Naive B cell (primary cell): ENCODE measurements around the gene CHCHD6. TPM values are rescaled to one million over a fixed set of nuclear protein-coding genes. Genes with fewer than 3 reads are reported as not detected.
"Not testable (repeated sequence)": the region's sequence is repeated elsewhere in the genome, so short reads cannot be mapped to it uniquely, and the experiment has no call there.

Experiments used
- ATAC-seq, 2 donors: fragments of 150-1000 bp; cut with Tn5 transposase; 2 replicates each; pipeline ENCODE4 v1.10.0; 2021; ENCODE audit warnings: low read depth in 2 of 2, mild to moderate bottlenecking in 2 of 2, moderate library complexity in 2 of 2
- DNase-seq: peaks from one replicate; pipeline ENCODE4 v3.0.0; 2022
- H3K27ac Mint-ChIP-seq, 6 donors: one replicate each; pipeline ENCODE4 v1.8.0; 2020 to 2022; ENCODE audit warnings: mild to moderate bottlenecking in 6 of 6, mixed read lengths in 6 of 6, moderate library complexity in 5 of 6, inconsistent platforms in 2 of 6
- H3K27me3 Mint-ChIP-seq, 3 donors: one replicate each; pipeline ENCODE4 v1.8.0; 2021 to 2022; ENCODE audit warnings: mixed read lengths in 3 of 3, mild to moderate bottlenecking in 1 of 3
- H3K36me3 Mint-ChIP-seq, 2 donors: one replicate each; pipeline ENCODE4 v1.8.0; 2020 to 2022; ENCODE audit warnings: mixed read lengths in 2 of 2, inconsistent platforms in 1 of 2, mild to moderate bottlenecking in 1 of 2
- H3K4me1 Mint-ChIP-seq, 3 donors: one replicate each; pipeline ENCODE4 v1.8.0; 2020 to 2022; ENCODE audit warnings: mixed read lengths in 3 of 3, inconsistent platforms in 1 of 3, mild to moderate bottlenecking in 1 of 3, moderate library complexity in 1 of 3
- H3K4me3 Mint-ChIP-seq, 8 donors: one replicate each; pipeline ENCODE4 v1.8.0; 2020 to 2022; ENCODE audit warnings: mild to moderate bottlenecking in 8 of 8, mixed read lengths in 8 of 8, moderate library complexity in 8 of 8, inconsistent platforms in 2 of 8
- H3K9me3 Mint-ChIP-seq, 7 donors: one replicate each; pipeline ENCODE4 v1.8.0; 2020 to 2022; ENCODE audit warnings: mixed read lengths in 7 of 7, mild to moderate bottlenecking in 5 of 7, inconsistent platforms in 2 of 7, moderate library complexity in 1 of 7
- polyA plus RNA-seq, 6 donors: library from polyadenylated mRNA; unstranded; fragments of 300-500 nt; fragmentation: Illumina TruSeq; gene quantifications; one replicate each; pipeline ENCODE4 v1.2.3, GENCODE V29; 2021; ENCODE audit warnings: low read depth in 6 of 6

Gene CHCHD6
- polyA plus RNA-seq, 6 donors from 2014 or later: 8.7 to 16.3 (median 11.1) TPM

DNA sequence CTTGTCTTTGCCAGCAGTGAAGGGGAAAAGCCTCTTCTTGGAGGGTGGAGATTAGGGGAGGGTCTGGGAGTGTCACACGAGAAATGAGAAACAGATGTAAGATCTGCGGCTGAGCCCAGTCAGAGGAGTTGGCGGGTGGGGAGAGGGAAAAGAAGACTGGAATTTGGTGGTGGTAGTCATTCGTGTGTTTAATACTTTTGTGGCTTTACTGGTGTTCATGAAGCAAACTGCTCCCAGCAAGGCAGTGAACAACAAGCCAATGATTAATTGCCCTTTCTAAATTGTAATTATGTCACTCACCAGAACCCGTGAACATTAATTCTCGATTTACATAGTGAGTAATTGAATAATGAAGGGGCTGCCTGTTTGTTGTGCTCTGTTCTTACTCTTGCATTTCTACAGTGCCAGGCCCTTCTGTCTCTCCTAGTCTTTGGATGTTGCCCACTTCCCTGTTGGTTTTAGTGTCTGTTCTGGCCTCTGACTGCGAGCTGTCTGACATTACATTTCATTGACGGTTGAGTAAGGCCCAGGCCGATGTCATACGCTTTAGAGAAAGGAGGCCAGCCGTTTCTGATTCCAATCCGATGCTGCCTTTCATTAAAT lies 78.0 kb downstream of the CHCHD6 start:
- ATAC-seq: no peak
- no peaks in the 10 kb centered on the region for H3K36me3 Mint-ChIP-seq
- peak overlapping the region in 2 of 6 donors; percentile 26 to 29 for H3K27ac Mint-ChIP-seq

DNA sequence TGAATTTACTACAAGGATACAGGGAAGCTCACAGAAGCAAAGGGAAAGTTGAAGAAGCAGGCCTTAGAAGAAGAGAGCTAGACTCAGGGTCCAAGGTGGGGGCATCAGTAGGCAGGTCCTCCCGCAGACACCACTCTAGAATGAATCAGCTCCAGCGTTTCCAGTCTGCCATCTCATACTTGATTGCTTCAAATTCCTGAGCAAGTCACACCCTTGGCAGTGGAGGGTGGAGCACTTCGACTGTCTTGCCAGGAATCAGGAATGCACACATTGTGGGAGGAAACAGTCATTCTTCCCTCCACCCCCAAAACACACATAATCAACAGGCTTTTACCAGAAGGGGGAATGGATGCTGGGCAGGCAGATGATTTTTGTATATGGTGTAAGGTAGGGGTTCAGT lies 78.5 kb downstream of the CHCHD6 start:
- H3K27me3 Mint-ChIP-seq: no peaks in the 10 kb centered on the region
- peaks cover 0 to 5% (median 1%) of the 10 kb centered on the region in 7 donors for H3K9me3 Mint-ChIP-seq
- no peaks in the 10 kb centered on the region for H3K36me3 Mint-ChIP-seq
- ATAC-seq (no peak), DNase-seq (no peak)
- H3K27ac Mint-ChIP-seq: peak overlapping the region in 1 of 6 donors; percentile 29
- no peak overlapping the region for H3K4me3 Mint-ChIP-seq
- H3K4me1 Mint-ChIP-seq: peaks cover 25 to 32% (median 27%) of the 10 kb centered on the region in 3 donors

More for the DNA sequence above, 78.0 kb downstream of the CHCHD6 start:
- Mint-ChIP-seq H3K4me3 (no peak overlapping the region), H3K27me3 (no peaks in the 10 kb centered on the region), H3K9me3 (peaks cover 0 to 5% (median 1%) of the 10 kb centered on the region in 7 donors), H3K4me1 (peaks cover 31 to 37% (median 33%) of the 10 kb centered on the region in 3 donors)
- DNase-seq: no peak

DNA sequence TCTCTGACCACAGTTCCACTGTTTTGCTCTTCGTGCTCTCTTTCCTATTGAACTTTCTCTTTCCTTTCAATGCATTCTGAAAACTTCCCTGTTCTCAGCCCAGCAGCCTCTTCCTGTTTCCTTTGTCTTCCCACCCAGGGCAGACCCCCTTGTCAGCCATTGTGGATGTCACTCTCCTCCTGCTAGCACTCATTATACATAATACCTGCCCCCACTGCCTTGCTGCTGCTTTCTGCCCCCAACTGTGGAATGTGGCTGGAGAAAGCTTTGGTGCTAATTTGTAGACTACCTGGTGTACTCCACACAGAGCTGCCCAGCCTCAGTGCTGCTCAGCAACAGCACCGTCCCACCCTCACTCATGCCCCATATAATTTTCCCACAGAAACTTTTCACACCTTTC lies 80.2 kb downstream of the CHCHD6 start:
- Mint-ChIP-seq H3K27me3 (no peaks in the 10 kb centered on the region), H3K9me3 (peaks cover 0 to 7% (median 1%) of the 10 kb centered on the region in 7 donors), H3K4me1 (peaks cover 20 to 27% (median 22%) of the 10 kb centered on the region in 3 donors), H3K36me3 (peaks cover 0 to 7% of the 10 kb centered on the region in 2 donors), H3K4me3 (peak overlapping the region in 1 of 8 donors; percentile 33), H3K27ac (peak overlapping the region in 2 of 6 donors; percentile 12 to 71)
- DNase-seq (no peak), ATAC-seq (no peak)

DNA sequence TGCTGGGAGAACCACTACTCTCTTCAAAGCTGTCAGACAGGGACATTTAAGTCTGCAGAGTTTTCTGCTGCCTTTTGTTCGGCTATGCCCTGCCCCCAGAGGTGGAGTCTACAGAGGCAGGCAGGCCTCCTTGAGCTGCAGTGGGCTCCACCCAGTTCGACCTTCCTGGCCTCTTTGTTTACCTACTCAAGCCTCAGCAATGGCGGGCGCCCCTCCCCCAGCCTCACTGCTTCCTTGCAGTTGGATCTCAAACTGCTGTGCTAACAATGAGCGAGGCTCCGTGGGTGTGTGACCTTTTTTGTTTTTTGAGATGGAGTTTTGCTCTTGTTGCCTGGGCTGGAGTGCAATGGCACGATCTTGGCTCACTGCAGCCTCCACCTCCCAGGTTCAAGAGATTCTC lies 87.3 kb downstream of the CHCHD6 start:
- H3K4me3 Mint-ChIP-seq, H3K4me1 Mint-ChIP-seq, H3K27me3 Mint-ChIP-seq, DNase-seq, ATAC-seq, H3K27ac Mint-ChIP-seq: not testable (repeated sequence)
- peaks cover 17 to 24% of the 10 kb centered on the region in 2 donors for H3K36me3 Mint-ChIP-seq
- peaks cover 10 to 35% (median 28%) of the 10 kb centered on the region in 7 donors for H3K9me3 Mint-ChIP-seq

DNA sequence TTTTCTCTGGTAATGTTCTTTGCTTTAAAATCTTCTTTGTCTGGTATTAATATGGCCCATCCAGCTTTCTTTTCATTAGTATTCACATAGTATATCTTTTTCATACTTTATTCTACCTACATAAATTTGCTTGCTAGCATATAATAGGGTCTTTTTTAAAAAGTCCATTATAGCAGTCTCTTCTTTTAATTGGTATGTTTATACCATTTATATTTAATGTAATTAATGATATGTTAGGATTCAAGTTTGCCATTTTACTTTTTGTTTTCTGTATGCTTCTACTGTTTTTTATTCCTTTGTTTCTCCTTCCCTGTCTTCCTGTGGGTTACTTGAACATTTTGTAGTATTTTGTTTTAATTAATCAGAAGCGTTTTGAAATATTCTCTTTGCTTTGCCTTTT lies 89.0 kb downstream of the CHCHD6 start:
- Mint-ChIP-seq H3K4me3 (no peak overlapping the region), H3K27me3 (no peaks in the 10 kb centered on the region), H3K36me3 (peaks cover 23 to 24% of the 10 kb centered on the region in 2 donors), H3K9me3 (peaks cover 10 to 35% (median 28%) of the 10 kb centered on the region in 7 donors), H3K27ac (no peak overlapping the region), H3K4me1 (no peaks in the 10 kb centered on the region)
- DNase-seq: no peak
- no peak for ATAC-seq

DNA sequence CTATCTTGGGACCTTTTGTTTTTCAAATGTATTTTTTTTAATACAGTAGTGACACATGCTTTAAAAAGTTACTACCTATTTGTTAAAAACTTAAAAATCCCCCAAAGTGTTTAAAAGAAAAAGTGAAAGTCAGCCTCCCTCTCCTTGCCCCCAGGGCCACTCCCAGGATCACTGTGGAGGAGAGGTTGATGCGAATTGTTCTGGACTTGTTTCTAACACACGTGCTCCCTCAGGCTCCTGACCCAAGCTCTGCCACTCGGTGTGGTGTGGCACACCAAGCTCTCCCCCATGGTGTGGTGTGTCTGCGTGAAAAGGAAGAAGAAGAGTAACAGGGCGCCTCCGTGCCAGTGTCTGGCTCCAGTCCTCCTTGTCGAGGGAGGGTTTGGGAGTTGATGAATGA lies 93.5 kb downstream of the CHCHD6 start:
- no peaks in the 10 kb centered on the region for H3K27me3 Mint-ChIP-seq
- ATAC-seq: no peak
- H3K27ac Mint-ChIP-seq: peak overlapping the region in 1 of 6 donors; percentile 40
- no peak overlapping the region for H3K4me3 Mint-ChIP-seq
- peaks cover 19 to 43% of the 10 kb centered on the region in 2 donors for H3K36me3 Mint-ChIP-seq
- H3K4me1 Mint-ChIP-seq: peaks cover 0 to 4% (median 0%) of the 10 kb centered on the region in 3 donors
- H3K9me3 Mint-ChIP-seq: peaks cover 11 to 26% (median 20%) of the 10 kb centered on the region in 7 donors
- no peak for DNase-seq

DNA sequence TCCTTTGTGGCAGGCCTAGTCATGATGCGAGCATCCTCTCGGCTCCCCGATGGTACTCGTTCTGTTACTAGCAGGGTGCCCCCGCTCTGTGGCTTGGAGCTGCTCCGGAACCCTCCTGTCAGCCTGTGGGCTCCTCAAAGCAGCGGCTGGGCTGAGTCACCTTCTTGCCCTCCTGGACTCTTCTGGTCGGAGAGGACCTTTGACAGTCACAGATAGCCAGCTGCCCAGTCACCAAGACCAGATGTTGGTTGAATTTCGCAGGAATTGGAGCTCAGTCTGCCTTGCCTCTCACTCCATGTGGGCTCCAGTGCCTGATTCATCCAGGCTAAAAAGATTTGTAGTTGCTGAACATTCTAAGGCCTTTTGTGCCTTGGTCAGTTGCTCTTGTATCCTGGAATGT lies 94.5 kb downstream of the CHCHD6 start:
- peaks cover 0 to 4% (median 0%) of the 10 kb centered on the region in 3 donors for H3K4me1 Mint-ChIP-seq

DNA sequence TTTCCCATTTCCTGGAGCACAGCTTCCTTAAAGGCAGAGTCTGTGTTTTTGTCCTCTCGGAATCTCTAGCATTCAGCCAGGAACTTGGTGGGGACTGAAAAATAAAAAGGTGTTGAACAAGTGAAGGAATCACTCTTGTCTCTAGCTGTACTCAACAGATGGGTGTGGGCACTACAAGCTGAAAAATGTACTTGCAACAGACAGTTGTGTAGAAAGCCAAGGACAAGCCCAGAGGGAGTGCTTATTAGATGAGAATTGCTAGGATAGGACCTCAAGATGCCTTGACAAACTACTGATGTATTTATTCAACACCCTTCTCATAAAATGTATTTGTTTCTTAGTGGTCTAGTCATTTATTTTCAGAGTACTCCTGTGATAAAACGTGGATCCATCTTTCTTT lies 95.1 kb downstream of the CHCHD6 start:
- Mint-ChIP-seq H3K36me3 (peaks cover 6 to 29% of the 10 kb centered on the region in 2 donors), H3K9me3 (peaks cover 4 to 12% (median 11%) of the 10 kb centered on the region in 7 donors), H3K27ac (no peak overlapping the region), H3K4me1 (peaks cover 0 to 4% (median 0%) of the 10 kb centered on the region in 3 donors), H3K4me3 (no peak overlapping the region), H3K27me3 (no peaks in the 10 kb centered on the region)
- DNase-seq (no peak), ATAC-seq (no peak)

More for the DNA sequence above, 94.5 kb downstream of the CHCHD6 start:
- H3K27me3 Mint-ChIP-seq: no peaks in the 10 kb centered on the region
- peaks cover 6 to 17% (median 14%) of the 10 kb centered on the region in 7 donors for H3K9me3 Mint-ChIP-seq
- peaks cover 9 to 34% of the 10 kb centered on the region in 2 donors for H3K36me3 Mint-ChIP-seq
- no peak overlapping the region for H3K27ac Mint-ChIP-seq
- no peak for ATAC-seq
- no peak overlapping the region for H3K4me3 Mint-ChIP-seq
- DNase-seq: no peak

DNA sequence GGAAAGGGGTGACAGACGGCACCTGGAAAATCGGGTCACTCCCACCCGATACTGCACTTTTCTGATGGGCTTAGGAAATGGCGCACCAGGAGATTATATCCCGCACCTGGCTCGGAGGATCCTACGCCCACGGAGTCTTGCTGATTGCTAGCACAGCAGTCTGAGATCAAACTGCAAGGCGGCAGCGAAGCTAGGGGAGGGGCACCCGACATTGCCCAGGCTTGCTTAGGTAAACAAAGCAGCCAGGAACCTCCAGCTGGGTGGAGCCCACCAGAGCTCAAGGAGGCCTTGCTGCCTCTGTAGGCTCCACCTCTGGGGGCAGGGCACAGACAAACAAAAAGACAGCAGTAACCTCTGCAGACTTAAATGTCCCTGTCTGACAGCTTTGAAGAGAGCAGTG lies 97.3 kb downstream of the CHCHD6 start:
- DNase-seq, H3K4me3 Mint-ChIP-seq, ATAC-seq: not testable (repeated sequence)

DNA sequence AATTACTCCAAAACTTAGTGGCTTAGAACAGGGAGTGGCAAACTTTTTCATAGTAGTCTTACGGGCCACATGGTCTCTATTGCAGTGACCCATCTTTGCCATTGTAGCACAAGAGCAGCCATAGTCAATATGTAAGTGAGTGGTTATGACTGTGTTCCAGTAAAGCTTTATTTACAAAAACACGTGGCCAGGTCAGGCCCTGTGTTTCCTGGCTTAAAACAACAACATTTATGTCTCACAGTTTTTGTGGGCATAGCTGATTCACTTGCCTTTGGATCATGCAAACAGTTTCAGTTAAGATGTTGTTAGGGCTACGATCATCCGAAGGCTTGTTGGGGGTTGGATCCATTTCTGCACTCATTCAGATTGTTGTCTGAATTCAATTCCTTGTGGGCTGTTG lies 103.8 kb downstream of the CHCHD6 start:
- H3K4me3 Mint-ChIP-seq: no peak overlapping the region
- ATAC-seq (no peak), DNase-seq (no peak)
- no peaks in the 10 kb centered on the region for H3K36me3 Mint-ChIP-seq
- H3K4me1 Mint-ChIP-seq: no peaks in the 10 kb centered on the region
- H3K27ac Mint-ChIP-seq: no peak overlapping the region
- peaks cover 0 to 5% (median 2%) of the 10 kb centered on the region in 7 donors for H3K9me3 Mint-ChIP-seq
- H3K27me3 Mint-ChIP-seq: no peaks in the 10 kb centered on the region

More for the DNA sequence above, 97.3 kb downstream of the CHCHD6 start:
- Mint-ChIP-seq H3K9me3 (peaks cover 4 to 12% (median 11%) of the 10 kb centered on the region in 7 donors), H3K36me3 (peaks cover 6 to 29% of the 10 kb centered on the region in 2 donors)
- H3K27ac Mint-ChIP-seq, H3K4me1 Mint-ChIP-seq, H3K27me3 Mint-ChIP-seq: not testable (repeated sequence)

DNA sequence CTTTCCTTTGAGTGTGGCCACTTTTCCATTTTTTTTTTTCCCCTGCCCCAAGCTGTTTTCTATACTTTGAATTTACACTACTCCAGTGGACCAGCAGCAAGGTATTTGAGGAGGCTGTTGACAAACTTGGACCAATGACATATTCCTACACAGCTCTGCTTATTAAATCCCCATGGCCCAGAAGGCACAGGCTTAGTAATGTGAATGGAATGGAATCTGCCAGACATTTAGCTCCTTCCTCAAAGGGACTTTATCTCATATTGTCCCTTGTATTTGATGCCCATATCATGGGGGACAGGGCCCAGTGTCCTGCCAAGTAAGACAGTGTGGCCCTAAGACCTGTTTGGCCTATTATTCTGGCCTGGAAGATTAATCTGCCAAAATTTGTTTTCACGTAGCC lies 107.5 kb downstream of the CHCHD6 start:
- no peak overlapping the region for H3K27ac Mint-ChIP-seq
- no peak overlapping the region for H3K4me3 Mint-ChIP-seq
- no peaks in the 10 kb centered on the region for H3K9me3 Mint-ChIP-seq
- no peaks in the 10 kb centered on the region for H3K36me3 Mint-ChIP-seq
- peaks cover 0 to 6% (median 0%) of the 10 kb centered on the region in 3 donors for H3K4me1 Mint-ChIP-seq
- H3K27me3 Mint-ChIP-seq: no peaks in the 10 kb centered on the region
- DNase-seq (no peak), ATAC-seq (no peak)

DNA sequence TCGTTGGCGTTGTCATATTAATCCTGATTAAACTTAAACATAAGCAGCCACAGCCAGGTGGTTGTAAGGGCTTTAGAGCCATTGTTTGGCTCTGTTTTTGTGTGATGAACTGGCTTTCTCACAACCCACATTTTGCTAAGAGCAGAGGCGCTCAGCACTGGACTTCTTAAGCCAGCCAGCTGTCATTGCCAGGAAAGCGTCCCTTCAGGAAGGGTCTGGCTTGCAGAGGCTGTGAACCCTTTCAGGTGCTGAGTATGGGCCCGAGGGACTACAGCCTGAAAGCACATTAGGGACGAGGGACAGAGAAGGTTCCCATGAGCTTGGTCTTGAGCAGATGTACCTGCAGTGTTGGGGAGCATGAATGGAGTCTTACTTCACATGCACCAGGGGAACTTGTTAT lies 112.3 kb downstream of the CHCHD6 start:
- ATAC-seq (no peak), DNase-seq (no peak)
- peak overlapping the region in 1 of 6 donors; percentile 48 for H3K27ac Mint-ChIP-seq
- peaks cover 0 to 6% (median 0%) of the 10 kb centered on the region in 3 donors for H3K4me1 Mint-ChIP-seq
- H3K4me3 Mint-ChIP-seq: no peak overlapping the region
- no peaks in the 10 kb centered on the region for H3K27me3 Mint-ChIP-seq
- no peaks in the 10 kb centered on the region for H3K36me3 Mint-ChIP-seq
- H3K9me3 Mint-ChIP-seq: peaks cover 0 to 3% (median 0%) of the 10 kb centered on the region in 7 donors

DNA sequence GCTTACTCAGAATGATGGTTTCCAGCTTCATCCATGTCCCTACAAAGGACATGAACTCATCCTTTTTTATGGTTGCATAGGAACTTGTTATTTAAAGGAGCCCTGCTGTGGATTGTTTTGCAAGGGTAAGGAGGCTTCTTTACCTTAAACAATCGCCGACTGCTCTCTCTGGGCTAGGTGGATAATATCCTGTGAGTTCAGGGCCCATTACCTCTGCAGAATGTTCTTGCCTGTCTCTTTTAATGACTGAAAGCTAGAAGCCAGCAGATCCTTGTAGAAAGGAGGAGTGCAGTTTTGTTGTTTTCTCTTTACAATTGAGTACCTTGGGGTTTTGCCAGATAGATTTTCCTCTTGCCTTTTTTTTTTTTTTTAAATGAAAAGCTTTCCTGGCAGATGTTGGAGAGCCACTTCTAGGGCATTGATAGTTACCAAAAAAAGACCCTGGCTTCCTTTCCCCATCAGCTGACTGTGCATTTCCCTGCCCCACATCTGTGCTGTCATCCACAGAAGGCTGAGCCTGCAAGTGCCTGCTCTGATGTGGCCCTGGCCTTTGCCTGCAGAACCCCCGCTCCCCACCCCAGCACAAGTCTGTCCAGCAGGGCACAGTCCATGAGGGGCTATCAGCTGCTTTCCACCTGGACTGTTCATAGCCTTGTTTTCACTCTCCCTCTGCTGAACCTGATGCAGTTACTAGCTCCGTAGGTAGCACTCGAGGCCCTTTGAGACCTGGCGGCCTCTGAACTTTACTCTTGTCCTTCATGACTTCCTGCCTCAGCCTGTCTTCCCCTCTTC lies 113.1 kb downstream of the CHCHD6 start:
- H3K27ac Mint-ChIP-seq: peak overlapping the region in 1 of 6 donors; percentile 5
- peaks cover 0 to 6% (median 5%) of the 10 kb centered on the region in 3 donors for H3K4me1 Mint-ChIP-seq
- ATAC-seq: no peak
- H3K36me3 Mint-ChIP-seq: peaks cover 6 to 7% of the 10 kb centered on the region in 2 donors
- H3K9me3 Mint-ChIP-seq: peaks cover 0 to 9% (median 4%) of the 10 kb centered on the region in 7 donors
- no peak for DNase-seq
- no peak overlapping the region for H3K4me3 Mint-ChIP-seq
- no peaks in the 10 kb centered on the region for H3K27me3 Mint-ChIP-seq
